ENCODE data around the gene GALNT16. TPM values are rescaled to one million over a fixed set of nuclear protein-coding genes. Genes with fewer than 3 reads are reported as not detected.

Gene GALNT16
- total RNA-seq, 1 experiment from 2014 or later, result 3.8 TPM

DNA sequence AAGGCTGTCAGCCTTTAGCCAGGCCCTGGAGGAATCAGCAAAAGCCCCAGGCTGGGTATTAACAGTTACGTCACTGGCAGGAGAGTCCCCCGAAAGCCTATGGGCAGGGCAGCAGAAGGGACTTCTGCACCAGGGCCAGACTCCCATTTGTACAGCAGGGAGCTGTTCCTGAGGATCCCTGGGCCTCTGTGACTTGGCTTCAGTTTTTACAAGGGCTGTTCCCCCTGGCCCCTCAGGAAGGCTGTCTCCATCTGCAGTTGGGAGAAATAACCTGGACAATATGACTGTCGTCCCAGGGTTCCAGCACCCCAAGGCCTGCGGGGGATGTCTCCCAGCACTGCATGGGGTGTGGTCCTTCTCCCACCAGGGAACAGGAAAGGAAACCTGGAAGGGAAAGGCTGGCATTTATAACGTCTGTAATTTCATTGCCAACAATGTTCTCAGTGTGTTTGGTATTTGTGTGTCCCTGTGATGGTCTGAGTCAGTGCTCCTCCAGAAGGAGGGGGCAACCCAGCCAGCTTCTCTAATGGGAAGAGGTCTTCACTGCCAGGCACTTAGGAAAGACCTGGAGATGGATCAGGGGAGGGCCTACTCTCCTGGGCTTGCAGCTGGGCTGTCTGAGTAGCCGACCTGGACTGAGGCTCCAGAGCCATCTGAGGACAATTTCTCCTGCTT, 95.8 kb downstream of the GALNT16 start:
- Mint-ChIP-seq H3K4me1 (ENCODE audit: low read depth, unreplicated experiment) (no peaks in the 10 kb centered on the region), H3K4me3 (ENCODE audit: unreplicated experiment) (no peak overlapping the region), H3K9me3 (ENCODE audit: unreplicated experiment) (no peaks in the 10 kb centered on the region), H3K27me3 (ENCODE audit: insufficient read depth, unreplicated experiment) (no peaks in the 10 kb centered on the region), H3K36me3 (ENCODE audit: insufficient read depth, unreplicated experiment) (no peaks in the 10 kb centered on the region), H3K27ac (ENCODE audit: unreplicated experiment) (no peak overlapping the region)
- ChIA-PET POLR2A (no interaction called here), CTCF (no interaction called here)
- BruUV-seq (replicated peaks), result no TSS peak
- TF ChIP-seq, protein P1, sequence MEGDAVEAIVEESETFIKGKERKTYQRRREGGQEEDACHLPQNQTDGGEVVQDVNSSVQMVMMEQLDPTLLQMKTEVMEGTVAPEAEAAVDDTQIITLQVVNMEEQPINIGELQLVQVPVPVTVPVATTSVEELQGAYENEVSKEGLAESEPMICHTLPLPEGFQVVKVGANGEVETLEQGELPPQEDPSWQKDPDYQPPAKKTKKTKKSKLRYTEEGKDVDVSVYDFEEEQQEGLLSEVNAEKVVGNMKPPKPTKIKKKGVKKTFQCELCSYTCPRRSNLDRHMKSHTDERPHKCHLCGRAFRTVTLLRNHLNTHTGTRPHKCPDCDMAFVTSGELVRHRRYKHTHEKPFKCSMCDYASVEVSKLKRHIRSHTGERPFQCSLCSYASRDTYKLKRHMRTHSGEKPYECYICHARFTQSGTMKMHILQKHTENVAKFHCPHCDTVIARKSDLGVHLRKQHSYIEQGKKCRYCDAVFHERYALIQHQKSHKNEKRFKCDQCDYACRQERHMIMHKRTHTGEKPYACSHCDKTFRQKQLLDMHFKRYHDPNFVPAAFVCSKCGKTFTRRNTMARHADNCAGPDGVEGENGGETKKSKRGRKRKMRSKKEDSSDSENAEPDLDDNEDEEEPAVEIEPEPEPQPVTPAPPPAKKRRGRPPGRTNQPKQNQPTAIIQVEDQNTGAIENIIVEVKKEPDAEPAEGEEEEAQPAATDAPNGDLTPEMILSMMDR (IDR thresholded peaks at IDR 0.05; ENCODE audit: insufficient read depth in 1 of 2, low read depth in 1 of 2, low read length in 1 of 2, severe bottlenecking in 1 of 2, unreplicated experiment in 1 of 2), result no peak
- Histone ChIP-seq H3K4me3 (ENCODE audit: low read depth, low read length) (no peak overlapping the region), H3K36me3 (ENCODE audit: control insufficient read depth, insufficient read depth, low read length) (no peaks in the 10 kb centered on the region), H3K9me3 (no peaks in the 10 kb centered on the region), H3K27me3 (replicated peaks; ENCODE audit: control insufficient read depth, insufficient read depth, low read length) (no peaks in the 10 kb centered on the region), H3K4me1 (peaks cover 3% of the 10 kb centered on the region; the same call in 1 of the 2 replicates)
- no peak for DNase-seq
- intact Hi-C loops (cut with micrococcal nuclease; ENCODE audit: unreplicated experiment), result no loop called here

DNA sequence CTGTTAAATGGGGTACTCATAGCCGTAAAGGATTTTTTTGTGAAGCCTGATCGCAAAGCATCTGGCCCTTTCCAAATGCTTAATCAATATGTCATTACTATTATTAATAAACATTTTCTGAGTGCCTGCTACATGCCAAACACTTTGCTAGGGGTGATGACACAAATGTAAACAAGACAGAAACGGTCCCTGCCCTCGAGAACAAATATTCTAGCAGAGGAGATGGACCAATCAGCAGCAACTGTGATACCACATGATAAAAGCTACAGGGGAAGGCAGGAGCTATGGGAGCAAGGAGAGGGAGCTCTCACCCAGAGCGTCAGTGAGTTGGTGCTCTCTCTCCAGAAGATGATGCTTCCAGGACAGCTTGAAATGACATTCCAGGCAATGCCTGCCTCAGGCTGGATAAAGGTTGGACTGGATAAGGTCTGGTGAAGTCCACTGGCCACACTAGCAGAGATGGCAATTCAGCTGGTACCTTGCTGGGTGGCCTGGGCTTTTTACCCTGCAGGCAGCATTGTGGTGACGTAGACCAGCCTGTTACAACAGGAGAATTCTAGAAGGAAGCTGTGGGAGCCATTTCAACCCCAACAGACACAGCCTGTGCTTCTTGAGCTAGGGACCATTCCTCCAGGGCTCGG, 97.1 kb downstream of the GALNT16 start:
- no TSS peak for BruUV-seq (replicated peaks)
- no peaks in the 10 kb centered on the region for H3K9me3 ChIP-seq
- ChIA-PET CTCF (interaction anchor here (0.7 to 1.2 kb wide), 2 partner anchors 94 to 96 kb away, joined by 3 to 7 read pairs; no protein-coding TSS in a partner anchor), POLR2A (no interaction called here)
- no peak for DNase-seq
- H3K27me3 ChIP-seq (replicated peaks; ENCODE audit: control insufficient read depth, insufficient read depth, low read length), result no peaks in the 10 kb centered on the region
- no peaks in the 10 kb centered on the region for H3K27me3 Mint-ChIP-seq (ENCODE audit: insufficient read depth, unreplicated experiment)
- H3K36me3 Mint-ChIP-seq (ENCODE audit: insufficient read depth, unreplicated experiment), result no peaks in the 10 kb centered on the region
- H3K36me3 ChIP-seq (ENCODE audit: control insufficient read depth, insufficient read depth, low read length), result no peaks in the 10 kb centered on the region
- H3K9me3 Mint-ChIP-seq (ENCODE audit: unreplicated experiment), result no peaks in the 10 kb centered on the region
- no peak overlapping the region for H3K4me3 Mint-ChIP-seq (ENCODE audit: unreplicated experiment)
- no peak overlapping the region for H3K4me3 ChIP-seq (ENCODE audit: low read depth, low read length)
- TF ChIP-seq, protein P1 (IDR thresholded peaks at IDR 0.05; ENCODE audit: insufficient read depth in 1 of 2, low read depth in 1 of 2, low read length in 1 of 2, severe bottlenecking in 1 of 2, unreplicated experiment in 1 of 2), result no peak
- peaks cover 3% of the 10 kb centered on the region; the same call in 1 of the 2 replicates for H3K4me1 ChIP-seq
- no peak overlapping the region for H3K27ac Mint-ChIP-seq (ENCODE audit: unreplicated experiment)
- intact Hi-C loops (cut with micrococcal nuclease; ENCODE audit: unreplicated experiment), result no loop called here
- H3K4me1 Mint-ChIP-seq (ENCODE audit: low read depth, unreplicated experiment), result no peaks in the 10 kb centered on the region

DNA sequence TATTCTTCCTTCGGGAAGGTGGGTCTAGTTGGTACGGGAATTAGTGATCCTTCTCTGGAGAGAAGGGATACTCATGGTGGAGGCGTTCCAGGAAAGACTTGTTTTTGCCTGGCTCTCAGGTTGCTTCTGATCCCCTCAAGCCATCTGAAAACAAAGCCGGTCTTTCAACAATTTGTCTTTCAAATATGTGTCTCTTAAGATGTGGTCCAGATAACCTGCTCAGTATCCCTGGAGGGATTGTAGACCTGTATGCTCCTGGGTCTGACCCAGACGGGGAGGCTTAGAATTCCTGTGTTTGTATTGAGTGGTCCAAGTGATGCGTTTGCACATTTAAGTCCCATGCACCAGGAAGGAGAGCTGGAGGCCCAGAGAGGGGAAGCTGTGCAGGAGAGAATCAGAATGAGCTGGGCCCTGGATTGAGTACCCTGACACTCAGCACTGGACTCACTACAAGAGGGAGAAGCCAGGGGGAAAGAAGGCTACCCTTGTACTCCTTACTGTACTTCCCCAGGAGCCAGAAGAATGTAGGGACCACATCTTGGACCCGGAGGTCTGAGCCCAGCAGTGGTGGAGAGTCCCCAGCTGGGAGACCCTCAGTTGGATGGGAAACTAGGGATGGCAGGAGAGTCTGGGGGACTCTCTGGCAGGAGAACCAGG, 97.7 kb downstream of the GALNT16 start:
- CTCF ChIA-PET, result interaction anchor here (0.8 to 1.2 kb wide), 2 partner anchors 96 to 98 kb away, joined by 3 read pairs; no protein-coding TSS in a partner anchor
- Histone ChIP-seq H3K36me3 (ENCODE audit: control insufficient read depth, insufficient read depth, low read length) (no peaks in the 10 kb centered on the region), H3K4me1 (peaks cover 3% of the 10 kb centered on the region; the same call in 1 of the 2 replicates), H3K9me3 (no peaks in the 10 kb centered on the region), H3K4me3 (ENCODE audit: low read depth, low read length) (no peak overlapping the region), H3K27me3 (replicated peaks; ENCODE audit: control insufficient read depth, insufficient read depth, low read length) (no peaks in the 10 kb centered on the region)
- H3K27me3 Mint-ChIP-seq (ENCODE audit: insufficient read depth, unreplicated experiment), result no peaks in the 10 kb centered on the region
- no TSS peak for BruUV-seq (replicated peaks)
- no peak overlapping the region for H3K4me3 Mint-ChIP-seq (ENCODE audit: unreplicated experiment)
- intact Hi-C loops (cut with micrococcal nuclease; ENCODE audit: unreplicated experiment), result no loop called here
- POLR2A ChIA-PET, result no interaction called here
- H3K27ac Mint-ChIP-seq (ENCODE audit: unreplicated experiment), result no peak overlapping the region
- H3K4me1 Mint-ChIP-seq (ENCODE audit: low read depth, unreplicated experiment), result no peaks in the 10 kb centered on the region
- DNase-seq, result no peak
- H3K9me3 Mint-ChIP-seq (ENCODE audit: unreplicated experiment), result no peaks in the 10 kb centered on the region
- TF ChIP-seq, protein P1 (IDR thresholded peaks at IDR 0.05; ENCODE audit: insufficient read depth in 1 of 2, low read depth in 1 of 2, low read length in 1 of 2, severe bottlenecking in 1 of 2, unreplicated experiment in 1 of 2), result no peak
- no peaks in the 10 kb centered on the region for H3K36me3 Mint-ChIP-seq (ENCODE audit: insufficient read depth, unreplicated experiment)
